Raji (cell line): Measurements from ENCODE around the gene TACC2.

Experiments used
- POLR2A ChIP-seq: IDR thresholded peaks from 2 replicates; pipeline ENCODE4 v1.6.1; 2011; ENCODE audit warnings: low read depth, low read length, control low read depth; ENCODE audit not compliant: insufficient read depth

The TACC2 gene

GRCh38 chr10:122147663-122148062 is 158.7 kb downstream of the TACC2 start:
- no peak for TF ChIP-seq POLR2A

- TF ChIP-seq POLR2A, result no peak
These were observed 160.1 kb downstream of the TACC2 start for GRCh38 chr10:122148876-122149560.

- TF ChIP-seq POLR2A, result no peak
These were observed 160.9 kb downstream of the TACC2 start for GRCh38 chr10:122149561-122150505.

GRCh38 chr10:122151121-122151694 is 162.2 kb downstream of the TACC2 start:
- no peak for TF ChIP-seq POLR2A

GRCh38 chr10:122152544-122152943 is 163.6 kb downstream of the TACC2 start:
- TF ChIP-seq POLR2A, result no peak

GRCh38 chr10:122154031-122154544 is 165.1 kb downstream of the TACC2 start:
- no peak for TF ChIP-seq POLR2A

GRCh38 chr10:122154545-122155366 is 165.8 kb downstream of the TACC2 start:
- no peak for TF ChIP-seq POLR2A

- no peak for TF ChIP-seq POLR2A
These were observed 168.5 kb downstream of the TACC2 start for GRCh38 chr10:122157451-122157850.

GRCh38 chr10:122158362-122158761 is 169.4 kb downstream of the TACC2 start:
- TF ChIP-seq POLR2A, result no peak

- no peak for TF ChIP-seq POLR2A
These were observed 170.4 kb downstream of the TACC2 start for GRCh38 chr10:122159141-122159970.

GRCh38 chr10:122161795-122162194 is 172.8 kb downstream of the TACC2 start:
- TF ChIP-seq POLR2A, result no peak

- TF ChIP-seq POLR2A, result no peak
These were observed 173.8 kb downstream of the TACC2 start for GRCh38 chr10:122162671-122163173.

- no peak for TF ChIP-seq POLR2A
These were observed 174.4 kb downstream of the TACC2 start for GRCh38 chr10:122163174-122164022.
